IPS DF 4.7 (cell line): ENCODE results near the gene PEF1.

Experiments used
- DNase-seq: peaks from one replicate; pipeline ENCODE4 v3.0.0-alpha.2; 2013; ENCODE audit warnings: low spot score; ENCODE audit errors: extremely low read depth

PEF1 gene

DNA sequence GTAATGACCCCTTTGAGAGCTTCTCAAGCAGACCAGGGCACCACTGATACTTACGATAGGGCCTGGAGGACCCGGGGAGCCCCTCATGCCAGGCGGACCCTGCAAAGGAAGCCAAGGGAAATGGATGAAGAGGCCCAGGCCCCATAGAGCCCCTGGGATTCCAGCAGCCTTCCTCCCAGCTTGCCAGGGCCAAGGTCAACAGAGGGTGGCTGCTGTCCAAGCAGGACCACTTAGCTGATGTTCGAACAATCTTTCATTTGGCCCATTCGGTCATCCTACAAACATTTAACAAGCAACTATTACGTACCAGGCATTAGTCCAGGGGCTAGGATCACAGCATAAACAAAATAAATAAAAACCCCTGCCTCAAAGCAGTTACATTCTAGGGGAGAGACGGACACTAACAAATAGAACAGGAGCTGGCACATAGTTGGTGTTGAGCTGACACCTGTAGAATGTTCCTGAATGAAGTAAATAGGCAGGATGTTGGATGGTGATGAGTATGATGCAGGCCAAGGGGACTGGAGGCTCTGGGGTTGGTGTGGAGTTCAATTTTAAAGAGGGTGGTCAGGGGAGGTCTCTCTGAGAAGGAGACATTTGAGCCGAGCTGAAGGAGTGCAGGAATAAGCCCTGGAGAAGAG, 27.0 kb upstream of the PEF1 start:
- no peak for DNase-seq

DNA sequence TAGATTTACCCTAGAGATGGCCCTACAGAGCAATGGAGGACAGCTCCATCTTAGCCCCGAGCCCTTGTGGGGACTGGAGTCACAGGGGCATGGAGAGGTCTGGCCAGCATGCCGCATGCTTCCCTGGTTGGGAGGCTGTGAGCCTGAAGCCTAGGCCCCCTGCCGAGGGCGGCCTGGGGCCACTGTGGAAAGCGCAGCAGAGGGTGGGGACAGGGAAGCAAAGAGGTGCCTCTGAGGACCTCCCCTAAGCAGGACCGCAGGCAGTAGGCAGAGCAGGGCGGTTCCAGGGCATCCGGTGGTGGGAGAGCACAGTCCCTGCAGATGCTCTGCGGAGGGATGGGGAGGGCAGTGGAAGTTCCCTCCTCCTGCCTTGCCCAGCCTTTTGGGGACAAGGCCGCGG, 26.5 kb upstream of the PEF1 start:
- no peak for DNase-seq

DNA sequence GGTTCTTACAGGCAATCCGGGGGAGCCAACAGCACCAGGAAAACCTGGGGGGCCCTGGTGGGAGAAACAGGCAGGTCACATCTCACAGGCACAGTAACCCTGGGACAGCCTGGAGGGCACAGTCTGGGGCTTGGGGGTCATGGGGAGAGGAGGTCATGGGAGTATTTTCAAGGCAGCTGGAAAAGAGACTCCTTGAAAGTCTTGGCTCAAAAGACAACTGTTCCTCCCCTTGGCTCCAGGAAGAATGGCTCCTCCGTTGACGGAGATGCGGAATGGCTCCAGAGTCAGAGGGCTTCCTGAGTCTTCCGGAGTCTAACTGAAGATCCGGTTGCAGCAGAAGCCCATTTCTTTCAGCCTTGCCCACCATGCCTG, 25.9 kb upstream of the PEF1 start:
- DNase-seq = no peak

DNA sequence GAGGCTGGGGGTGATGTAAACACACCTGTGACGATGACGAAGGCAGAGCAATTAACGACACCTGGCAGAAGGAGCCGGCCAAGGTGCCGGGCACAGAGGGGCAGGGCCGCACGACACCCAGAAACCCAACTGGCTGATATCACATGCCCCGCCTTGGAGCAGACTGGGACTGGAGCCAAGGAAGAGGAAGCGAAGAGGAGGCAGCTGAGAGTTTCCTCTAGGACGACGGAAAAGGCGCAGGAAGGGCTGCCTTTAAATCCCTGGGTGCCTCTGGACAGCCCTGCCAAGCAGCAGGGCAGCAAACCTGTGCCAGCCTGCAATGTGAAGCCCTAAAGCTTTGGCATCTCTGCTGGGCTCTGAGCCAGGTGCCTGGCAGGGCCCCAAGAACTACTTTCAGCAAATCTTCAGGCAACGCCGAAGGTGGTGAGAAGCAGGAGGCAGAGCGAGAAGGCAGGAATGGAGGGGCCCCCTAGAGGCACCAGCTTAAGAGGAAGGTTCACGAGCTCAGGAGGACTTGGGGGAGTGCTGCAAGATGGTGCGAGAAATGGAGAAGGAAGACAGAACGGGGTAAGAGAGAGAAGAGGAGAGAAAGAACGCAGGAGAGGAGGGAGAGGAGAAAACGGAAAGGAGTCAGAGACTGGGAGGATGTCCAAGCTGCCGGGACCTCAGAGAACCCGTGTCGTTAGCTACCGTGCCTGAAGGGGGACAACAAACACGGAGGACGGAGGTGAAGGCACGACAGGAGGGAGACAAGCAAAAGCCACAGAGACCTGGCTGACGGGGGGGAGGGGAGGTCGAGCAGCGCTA, 25.3 kb upstream of the PEF1 start:
- no peak for DNase-seq

DNA sequence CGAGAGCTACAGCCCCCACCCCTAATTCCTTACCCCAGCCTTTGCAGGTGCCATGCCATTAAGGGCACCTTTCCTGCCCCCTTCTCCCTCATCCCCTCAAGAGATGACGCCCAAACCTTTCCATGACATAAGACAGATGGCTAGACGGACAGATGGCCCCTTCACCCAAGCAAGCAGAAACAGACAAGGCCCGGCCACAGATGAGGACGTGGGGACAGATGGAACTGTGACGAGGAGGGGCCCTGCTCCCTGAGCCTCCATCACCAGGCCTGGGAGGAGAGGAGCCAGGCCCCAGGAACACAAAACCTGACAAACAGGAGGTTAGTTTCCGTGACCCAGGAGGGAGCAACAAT, 24.7 kb upstream of the PEF1 start:
- no peak for DNase-seq

DNA sequence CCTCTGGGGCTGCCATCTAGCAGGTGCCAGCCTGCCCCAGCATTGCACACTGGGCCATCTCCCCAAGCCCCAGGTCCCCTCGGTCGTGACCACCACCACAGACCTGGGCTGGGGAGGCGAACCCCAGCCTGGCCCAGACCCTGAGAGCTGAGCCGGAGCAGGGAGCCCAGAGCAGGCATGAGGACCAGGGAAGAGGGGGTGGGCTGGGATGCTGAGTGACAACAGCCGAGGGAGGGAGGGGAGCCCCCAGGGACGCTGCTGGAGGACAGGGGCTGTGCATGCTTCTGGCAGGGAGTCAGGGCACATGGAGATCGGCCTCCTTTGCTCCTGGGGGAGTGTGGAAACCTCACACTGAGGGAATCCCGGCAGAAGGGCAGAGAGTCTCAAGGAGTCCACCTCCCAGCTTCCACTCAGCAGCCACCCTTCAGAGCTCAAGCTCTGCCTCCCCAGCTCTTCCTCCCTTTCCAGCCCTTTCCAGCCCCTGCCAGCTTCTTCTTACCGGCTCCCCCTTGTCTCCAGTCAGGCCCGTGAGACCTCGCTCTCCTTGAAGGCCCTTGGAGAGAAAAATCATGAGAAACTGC, 23.7 kb upstream of the PEF1 start:
- DNase-seq = no peak

DNA sequence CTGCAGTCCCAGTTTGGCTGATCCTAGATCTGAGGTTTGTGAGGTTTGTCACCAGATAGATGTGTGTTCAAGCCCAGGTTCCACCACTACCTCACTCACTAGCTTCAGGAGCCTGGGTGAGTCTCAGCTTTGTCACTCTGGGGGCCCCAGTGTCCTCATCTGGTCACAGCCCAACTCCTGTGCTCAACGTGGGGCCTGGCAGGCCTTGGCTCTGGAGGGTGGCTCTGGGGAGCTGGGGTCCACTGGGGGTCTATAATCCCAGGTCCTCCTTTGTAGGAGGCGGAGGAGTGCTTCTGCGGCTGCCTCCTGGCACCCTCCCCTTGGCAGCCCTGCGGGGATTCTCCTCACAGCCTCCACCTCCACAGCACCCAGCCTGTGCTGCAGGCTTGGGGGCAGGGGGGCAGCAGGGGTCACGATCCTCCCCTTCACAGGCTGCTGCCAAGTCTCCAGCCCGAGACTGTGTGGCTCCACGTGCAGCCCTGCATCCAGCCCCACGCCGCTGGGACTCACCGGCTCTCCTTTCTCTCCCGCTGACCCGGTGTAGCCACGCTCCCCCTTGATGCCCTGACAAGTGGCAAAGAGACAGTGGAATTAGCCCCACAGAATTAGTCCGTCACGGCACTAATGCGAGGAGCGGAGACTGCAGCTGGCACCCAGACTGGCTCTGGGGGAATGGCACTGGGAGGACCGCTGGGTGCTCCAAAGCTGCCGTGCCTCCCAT, 22.5 kb upstream of the PEF1 start:
- no peak for DNase-seq

DNA sequence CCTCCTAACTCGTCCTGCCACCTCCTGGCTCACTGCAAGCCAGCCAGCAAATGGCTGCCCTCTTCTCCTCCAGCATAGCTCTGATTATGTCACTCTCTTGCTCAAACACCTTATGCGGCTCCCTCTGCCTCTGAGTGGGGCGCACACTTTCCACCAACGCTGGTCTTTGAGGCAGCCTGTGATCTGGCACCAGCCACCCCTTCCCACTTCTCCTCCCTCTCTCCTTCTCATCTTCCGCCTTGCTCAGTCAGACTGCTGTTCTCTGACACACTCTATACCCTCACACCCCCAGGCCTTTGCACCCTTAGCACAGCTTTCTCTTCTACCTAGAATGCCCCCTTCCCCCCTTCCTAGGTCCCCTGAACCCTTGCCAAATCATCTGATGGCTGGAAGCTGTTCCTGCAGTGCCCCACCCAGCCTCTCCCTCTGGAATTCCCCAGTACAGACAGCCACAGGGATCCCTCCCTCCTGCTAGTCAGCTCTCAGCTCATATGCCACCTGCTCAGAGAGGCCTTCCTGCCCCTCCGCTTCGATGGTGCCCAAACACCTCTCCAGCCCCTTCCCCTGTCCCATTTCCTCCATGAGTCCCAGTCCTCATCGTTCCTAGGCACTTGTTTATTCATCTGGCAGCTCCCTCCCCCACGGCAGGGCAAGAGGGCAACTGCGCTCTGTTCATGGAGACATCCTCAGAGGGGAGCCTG, 21.7 kb upstream of the PEF1 start:
- no peak for DNase-seq

DNA sequence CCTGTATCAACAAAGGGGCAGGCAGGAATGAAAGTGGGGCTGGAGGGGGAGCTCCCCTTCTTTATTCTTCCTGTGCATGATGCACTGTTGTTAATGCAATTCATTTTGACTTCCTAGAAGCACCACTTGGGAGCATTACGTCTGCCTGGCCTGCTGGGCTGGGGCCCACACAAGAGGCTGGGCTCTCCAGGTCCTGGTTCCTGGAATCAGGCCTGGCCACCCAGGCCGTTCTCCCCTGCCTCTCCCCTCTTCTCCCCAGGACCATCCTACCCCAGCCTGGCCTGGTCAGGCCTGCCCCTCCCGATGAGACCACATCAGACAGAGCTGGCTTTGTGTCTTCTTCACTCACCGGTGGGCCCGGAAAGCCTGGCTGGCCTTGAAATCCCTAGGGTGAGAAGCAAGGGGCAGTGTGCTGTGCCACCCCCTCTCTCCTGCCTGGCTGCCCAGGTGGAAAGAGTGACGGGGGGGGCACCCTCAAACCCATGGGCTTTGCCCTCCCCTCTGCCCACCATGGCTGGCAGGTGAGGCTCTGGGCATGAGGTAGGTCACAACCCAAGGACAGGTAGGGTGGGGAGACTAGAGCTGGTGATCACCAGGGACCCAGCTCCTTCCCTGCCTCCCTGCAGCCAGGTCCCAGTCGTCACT, 20.7 kb upstream of the PEF1 start:
- DNase-seq = no peak

DNA sequence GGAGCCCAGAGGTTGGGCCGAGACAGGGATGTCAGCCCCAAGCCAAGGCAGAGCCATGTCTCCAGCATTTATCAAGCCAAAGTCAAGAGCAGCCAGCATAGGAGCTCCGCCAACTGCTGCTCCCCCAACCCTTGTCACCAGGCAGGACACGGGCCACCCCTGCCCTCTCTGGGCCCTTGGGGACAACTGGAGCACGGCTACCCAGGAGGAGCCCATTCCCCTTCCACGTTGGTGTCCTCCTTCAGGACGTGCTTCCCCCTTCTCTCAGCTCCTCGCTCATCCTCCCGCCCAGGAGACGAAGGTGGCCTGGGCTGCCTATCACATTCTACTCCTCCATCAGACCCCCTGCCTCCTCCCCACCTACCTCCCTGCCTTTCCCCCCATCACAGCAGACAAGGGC, 19.9 kb upstream of the PEF1 start:
- DNase-seq = no peak

DNA sequence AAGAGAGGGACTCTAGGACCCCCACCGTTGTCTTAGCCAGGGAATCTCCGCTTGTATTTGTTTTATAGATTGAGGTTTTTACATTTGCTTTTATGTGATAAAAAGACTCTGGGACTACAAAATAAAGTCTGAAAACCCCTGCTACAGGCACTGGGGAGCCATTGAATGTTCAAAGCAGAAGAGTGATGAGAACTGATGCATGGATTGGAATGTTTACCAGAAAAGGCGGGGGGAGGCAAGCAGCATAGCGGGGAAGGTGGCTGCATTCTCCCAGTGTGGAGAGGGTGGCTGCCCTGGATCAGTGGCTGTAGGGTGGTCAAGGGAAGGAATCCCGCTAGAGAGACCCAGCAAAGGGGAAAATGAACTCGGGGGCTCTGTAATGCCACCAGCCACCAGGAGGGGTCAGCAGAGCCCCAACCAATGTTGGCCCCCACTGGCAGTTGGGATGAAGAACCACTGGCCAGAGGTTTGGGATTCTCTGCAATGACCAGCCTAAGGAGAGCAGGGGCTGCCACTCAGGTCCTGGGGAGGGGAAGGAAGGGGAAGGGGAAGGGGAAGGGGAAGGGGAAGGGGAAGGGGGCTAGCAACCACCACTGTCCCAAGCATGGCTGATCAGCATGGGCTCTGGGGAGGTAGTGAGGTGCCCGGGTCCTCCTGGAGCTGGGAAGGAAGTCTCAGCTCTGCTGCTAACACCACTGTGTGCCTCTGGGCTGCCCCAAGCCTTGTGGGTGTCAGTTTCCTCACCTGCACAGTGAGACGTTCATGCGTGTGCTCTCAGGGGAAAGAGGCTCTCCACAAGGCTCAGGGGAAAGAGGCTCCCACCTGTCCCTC, 19.2 kb upstream of the PEF1 start:
- no peak for DNase-seq

DNA sequence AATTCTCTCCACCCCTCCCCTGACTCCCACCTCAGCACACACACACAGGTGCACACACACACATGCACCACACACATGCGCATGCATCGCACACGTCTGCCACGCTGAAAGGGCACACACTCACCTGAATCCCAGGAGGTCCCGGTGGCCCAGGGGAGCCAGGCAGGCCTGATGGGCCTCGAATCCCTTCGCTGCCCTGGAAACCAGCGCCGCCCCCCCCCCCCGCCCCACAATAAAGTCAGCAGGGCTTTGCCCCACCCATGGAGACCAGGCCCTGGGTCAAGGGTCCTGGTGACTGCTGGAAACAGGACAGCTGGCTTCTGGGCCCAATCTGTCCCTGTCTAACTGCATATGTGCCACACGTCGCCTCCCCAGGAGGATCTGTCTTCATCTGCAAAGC, 17.8 kb upstream of the PEF1 start:
- DNase-seq = no peak

DNA sequence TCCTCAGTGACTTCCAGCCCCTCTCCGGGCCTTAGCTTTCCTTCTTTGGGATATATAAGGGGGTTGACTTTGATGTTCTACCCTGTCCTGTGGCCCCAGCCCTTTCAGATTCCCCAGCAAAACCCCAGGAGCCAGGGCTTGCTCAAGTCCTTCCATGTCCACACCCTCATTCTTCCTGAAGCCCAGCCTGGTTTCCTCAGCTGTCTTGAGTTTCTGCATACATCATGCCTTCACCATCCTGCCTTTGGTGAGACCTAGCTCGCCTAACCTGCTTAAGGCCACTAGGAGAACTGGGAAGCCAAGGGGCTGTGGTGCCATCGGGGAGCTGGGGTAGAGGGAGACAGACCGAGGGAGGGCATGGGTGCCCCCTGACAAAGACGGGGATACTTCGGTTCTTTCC, 17.2 kb upstream of the PEF1 start:
- no peak for DNase-seq

DNA sequence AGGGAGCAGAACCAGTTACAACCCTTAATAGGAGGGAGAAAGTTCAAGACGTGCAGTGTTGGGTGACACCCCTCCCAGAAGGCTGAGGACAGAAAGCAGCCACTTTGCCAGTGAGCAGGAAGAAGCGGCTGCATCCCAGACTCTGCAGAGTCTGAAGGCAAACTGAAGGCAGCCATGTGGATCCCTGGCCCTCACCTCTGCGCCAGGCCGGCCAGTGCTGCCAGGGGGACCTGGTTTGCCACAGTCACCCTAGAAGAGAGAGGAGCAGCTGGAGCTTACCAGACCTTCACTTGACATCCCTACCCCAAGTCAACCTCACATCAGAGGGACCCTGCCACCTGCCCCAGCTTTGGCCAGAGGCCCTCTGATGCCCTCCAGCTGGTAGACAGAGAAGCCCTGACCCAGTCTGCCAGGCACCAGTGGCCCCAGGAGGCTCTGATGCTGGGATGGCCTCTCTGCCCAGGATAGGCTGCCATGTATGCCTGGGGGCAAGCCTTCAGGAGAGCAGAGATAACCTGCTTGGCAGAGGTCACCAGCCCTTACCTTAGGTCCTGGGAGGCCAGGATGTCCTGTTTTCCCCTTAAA, 16.3 kb upstream of the PEF1 start:
- no peak for DNase-seq

DNA sequence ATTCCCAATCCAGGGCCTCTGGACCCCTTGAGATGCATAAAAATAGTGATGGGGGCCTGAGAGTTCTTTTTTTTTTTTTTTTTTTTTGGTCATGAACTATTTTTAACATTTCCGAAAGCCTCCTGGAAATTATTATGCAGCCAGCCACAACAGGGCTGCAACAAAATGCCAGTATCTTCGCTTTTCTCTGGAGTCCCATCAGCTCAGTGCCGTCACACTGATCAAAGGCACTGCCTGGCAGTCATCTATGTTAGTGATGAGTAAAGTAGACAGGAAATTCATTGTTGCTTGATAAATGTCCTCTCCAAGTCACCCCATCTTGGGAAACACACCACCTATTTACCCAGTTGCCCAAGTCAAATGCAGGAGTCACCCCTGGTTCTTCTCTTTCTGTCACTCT, 15.2 kb upstream of the PEF1 start:
- no peak for DNase-seq

DNA sequence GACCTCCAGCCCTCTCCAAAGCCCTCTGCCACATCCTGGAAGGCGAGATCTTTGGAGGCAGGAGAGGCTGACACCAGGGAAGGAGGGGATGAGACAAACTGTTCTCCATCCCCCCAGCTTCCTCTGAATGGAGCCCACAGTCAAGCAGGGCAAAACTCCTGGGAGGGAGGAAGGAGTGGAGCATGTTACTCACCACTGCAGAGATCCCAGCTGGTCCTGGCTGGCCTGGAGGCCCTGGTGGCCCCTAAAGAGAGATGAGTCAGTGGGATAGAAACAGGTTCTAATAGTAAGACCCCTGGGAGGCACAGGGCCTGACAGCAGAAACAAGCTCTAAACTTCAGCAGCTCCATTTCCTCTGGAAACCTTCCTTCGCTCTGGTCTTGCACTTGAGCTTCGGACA, 14.0 kb upstream of the PEF1 start:
- DNase-seq = no peak

DNA sequence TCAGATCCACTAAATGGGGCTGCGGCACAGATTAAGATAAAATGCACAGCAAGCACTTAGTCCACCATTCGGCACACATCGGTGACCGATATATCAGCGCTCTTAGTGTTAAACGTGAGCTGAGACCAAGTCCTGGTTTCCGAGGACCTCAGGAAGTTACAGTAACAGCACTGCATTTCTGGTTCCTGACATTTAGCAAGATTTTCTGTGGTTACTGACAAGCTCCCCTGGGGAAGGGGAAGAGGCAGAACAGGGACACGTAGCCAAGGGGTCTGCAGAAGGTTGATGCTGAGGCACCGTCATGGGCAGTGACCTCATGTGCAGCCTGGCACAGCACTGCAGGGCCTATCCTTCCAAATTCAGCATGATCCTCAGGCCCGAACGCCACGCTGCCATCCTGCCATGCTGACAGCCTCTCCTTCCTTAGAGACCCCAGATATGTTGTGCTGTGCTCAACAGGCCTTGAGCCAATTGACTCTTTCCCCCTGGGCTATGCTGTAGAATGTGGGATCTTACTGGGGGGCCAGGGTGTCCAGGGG, 13.4 kb upstream of the PEF1 start:
- no peak for DNase-seq

DNA sequence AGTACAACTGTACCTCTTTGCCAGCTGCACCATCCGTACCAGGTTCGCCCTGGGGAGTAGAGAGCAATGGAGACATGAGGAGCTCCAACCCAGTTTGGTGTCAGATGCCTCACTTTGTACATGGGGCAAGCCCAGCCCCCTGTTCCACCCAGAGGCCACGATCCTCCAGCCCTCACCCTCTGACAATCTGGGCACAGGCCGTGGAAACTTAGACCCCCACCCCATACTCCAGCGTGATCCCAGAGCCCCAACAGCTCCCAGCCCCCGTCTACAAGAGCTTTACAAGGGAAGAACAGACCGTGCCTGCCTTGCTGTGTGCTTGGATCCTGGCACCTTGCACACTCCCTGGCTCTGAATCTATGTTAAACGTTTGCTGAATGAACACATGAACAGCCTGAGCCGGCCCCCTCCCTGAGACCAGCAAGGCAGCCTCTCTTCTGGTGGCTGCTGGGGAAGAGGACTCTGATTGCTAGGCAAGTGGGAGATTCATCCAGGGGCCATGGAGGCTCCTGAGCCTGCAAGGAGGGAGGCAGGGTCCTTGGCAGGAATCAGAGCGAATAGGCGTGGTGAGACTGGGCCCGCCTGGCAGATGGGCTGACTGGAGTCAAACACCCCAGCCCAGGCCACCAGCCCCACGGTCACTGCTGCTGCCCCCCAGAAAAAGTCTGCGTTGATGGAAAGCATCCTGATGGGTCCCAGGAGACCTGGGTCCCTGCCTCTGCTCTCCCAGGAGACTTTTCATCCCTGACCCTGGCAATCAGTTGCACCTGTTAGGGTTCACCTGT, 12.5 kb upstream of the PEF1 start:
- DNase-seq = no peak

DNA sequence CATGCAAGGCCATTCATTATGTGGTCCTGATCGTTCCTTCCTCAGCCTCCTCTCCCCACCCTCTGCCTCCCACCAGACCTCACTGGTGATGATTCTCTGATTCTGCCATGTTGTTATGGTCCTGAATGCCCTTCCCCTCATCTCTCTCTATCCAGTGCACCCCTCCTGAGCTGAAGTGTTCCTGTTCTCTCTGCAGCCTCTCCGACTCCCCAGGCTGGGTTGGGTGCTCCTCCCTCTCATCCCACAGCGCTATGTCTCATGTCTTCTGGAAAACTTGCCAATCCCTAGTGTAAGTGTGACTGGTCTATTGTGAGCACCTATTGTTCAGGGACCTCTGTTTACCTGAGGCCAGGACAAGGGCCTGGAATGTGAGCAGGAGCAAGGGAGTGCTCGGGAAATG, 11.1 kb upstream of the PEF1 start:
- no peak for DNase-seq
